H1 (cell line): ENCODE results near the gene HDGFL3.

Experiments used
- BRCA1 ChIP-seq: IDR thresholded peaks from 2 replicates; pipeline ENCODE4 v1.6.1; 2012; ENCODE audit warnings: low read depth, low read length, improper control_type of control experiment
- CHD1 ChIP-seq: IDR thresholded peaks from 2 replicates; pipeline ENCODE4 v1.6.1; 2012; ENCODE audit warnings: low read depth, low read length, improper control_type of control experiment
- EZH2 ChIP-seq: fragments of 200-600 bp; sonication (generic); IDR thresholded peaks from 2 replicates; pipeline ENCODE4 v1.7.1; 2012; ENCODE audit warnings: low read depth, mild to moderate bottlenecking, moderate library complexity, low read length, inconsistent platforms; ENCODE audit not compliant: severe bottlenecking
- JUN ChIP-seq: IDR thresholded peaks from 2 replicates; pipeline ENCODE4 v1.6.1; 2011; ENCODE audit warnings: low read depth, mild to moderate bottlenecking, improper control_type of control experiment, low read length
- JUND ChIP-seq: IDR thresholded peaks from 2 replicates; pipeline ENCODE4 v1.6.1; 2011; ENCODE audit warnings: mild to moderate bottlenecking, improper control_type of control experiment, low read length
- MAFK ChIP-seq: IDR thresholded peaks from 2 replicates; pipeline ENCODE4 v1.6.1; 2012; ENCODE audit warnings: low read depth, mild to moderate bottlenecking, improper control_type of control experiment, low read length
- POLR2A ChIP-seq, 2 experiments: IDR thresholded peaks; 1 replicate in 1 of 2; 2 replicates in 1 of 2; pipeline ENCODE4 v1.6.1; 2011; ENCODE audit warnings: low read depth in 2 of 2, low read length in 2 of 2, mild to moderate bottlenecking in 2 of 2; ENCODE audit errors: control extremely low read depth in 1 of 2
- RFX5 ChIP-seq: IDR thresholded peaks from 2 replicates; pipeline ENCODE4 v1.6.1; 2011; ENCODE audit warnings: low read depth, low read length, improper control_type of control experiment, borderline replicate concordance
- SIX5 ChIP-seq: IDR thresholded peaks from 2 replicates; pipeline ENCODE4 v1.6.1; 2011; ENCODE audit warnings: mild to moderate bottlenecking, low read depth, low read length
- ZNF274 ChIP-seq: IDR thresholded peaks from 2 replicates; pipeline ENCODE4 v1.7.0; 2012; ENCODE audit warnings: low read length, borderline replicate concordance; ENCODE audit errors: extremely low read depth
- TF ChIP-seq, protein P1 (sequence below), 3 experiments: IDR thresholded peaks; 1 replicate in 2 of 3; 2 replicates in 1 of 3; pipeline versions ENCODE4 v1.5.1 to v1.6.1; 2011; ENCODE audit warnings: low read length in 3 of 3, mild to moderate bottlenecking in 3 of 3, inconsistent platforms in 2 of 3, low read depth in 1 of 3, moderate library complexity in 1 of 3; ENCODE audit not compliant: insufficient read depth in 1 of 3; ENCODE audit errors: control extremely low read depth in 1 of 3
- TF ChIP-seq, protein P2 (sequence below): IDR thresholded peaks from 2 replicates; pipeline ENCODE4 v1.6.1; 2012; ENCODE audit warnings: low read length, inconsistent platforms
- TF ChIP-seq, protein P3 (sequence below): IDR thresholded peaks from 2 replicates; pipeline ENCODE4 v1.6.1; 2011; ENCODE audit warnings: low read depth, mild to moderate bottlenecking, low read length; ENCODE audit not compliant: insufficient read depth

DNA sequence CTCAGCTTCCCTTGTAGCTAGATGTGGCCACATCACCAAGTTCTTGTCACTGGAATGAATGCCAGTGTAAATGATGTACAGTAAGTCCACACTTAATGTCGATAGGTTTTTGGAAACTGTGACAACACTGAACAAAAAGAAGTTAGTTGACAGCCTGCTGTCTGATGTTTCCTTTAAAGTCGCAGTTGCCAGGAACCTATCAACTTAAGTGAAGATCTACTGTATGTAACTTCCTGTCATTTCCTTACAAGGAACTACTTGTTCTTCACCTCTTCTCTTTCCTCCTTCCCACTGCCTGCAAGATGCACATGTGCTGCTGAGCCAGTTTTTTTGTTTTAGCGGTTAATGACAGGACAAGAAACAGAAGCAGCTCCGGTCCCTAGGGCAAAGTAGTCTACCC is 44.6 kb downstream of the HDGFL3 start:
- TF ChIP-seq JUN (no peak), RFX5 (no peak), POLR2A (IDR thresholded peaks at IDR 0.05; ENCODE audit: control extremely low read depth in 1 of 2, low read depth in 2 of 2, low read length in 2 of 2) (no peak), JUND (no peak), MAFK (no peak), EZH2 (no peak), ZNF274 (no peak), CHD1 (no peak), SIX5 (no peak), BRCA1 (no peak)
- TF ChIP-seq, protein P1, sequence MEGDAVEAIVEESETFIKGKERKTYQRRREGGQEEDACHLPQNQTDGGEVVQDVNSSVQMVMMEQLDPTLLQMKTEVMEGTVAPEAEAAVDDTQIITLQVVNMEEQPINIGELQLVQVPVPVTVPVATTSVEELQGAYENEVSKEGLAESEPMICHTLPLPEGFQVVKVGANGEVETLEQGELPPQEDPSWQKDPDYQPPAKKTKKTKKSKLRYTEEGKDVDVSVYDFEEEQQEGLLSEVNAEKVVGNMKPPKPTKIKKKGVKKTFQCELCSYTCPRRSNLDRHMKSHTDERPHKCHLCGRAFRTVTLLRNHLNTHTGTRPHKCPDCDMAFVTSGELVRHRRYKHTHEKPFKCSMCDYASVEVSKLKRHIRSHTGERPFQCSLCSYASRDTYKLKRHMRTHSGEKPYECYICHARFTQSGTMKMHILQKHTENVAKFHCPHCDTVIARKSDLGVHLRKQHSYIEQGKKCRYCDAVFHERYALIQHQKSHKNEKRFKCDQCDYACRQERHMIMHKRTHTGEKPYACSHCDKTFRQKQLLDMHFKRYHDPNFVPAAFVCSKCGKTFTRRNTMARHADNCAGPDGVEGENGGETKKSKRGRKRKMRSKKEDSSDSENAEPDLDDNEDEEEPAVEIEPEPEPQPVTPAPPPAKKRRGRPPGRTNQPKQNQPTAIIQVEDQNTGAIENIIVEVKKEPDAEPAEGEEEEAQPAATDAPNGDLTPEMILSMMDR (IDR thresholded peaks at IDR 0.05; ENCODE audit: control extremely low read depth in 1 of 3, insufficient read depth in 1 of 3, low read depth in 1 of 3, low read length in 3 of 3): no peak
- TF ChIP-seq, protein P2, sequence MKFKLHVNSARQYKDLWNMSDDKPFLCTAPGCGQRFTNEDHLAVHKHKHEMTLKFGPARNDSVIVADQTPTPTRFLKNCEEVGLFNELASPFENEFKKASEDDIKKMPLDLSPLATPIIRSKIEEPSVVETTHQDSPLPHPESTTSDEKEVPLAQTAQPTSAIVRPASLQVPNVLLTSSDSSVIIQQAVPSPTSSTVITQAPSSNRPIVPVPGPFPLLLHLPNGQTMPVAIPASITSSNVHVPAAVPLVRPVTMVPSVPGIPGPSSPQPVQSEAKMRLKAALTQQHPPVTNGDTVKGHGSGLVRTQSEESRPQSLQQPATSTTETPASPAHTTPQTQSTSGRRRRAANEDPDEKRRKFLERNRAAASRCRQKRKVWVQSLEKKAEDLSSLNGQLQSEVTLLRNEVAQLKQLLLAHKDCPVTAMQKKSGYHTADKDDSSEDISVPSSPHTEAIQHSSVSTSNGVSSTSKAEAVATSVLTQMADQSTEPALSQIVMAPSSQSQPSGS: no peak
- TF ChIP-seq, protein P3, sequence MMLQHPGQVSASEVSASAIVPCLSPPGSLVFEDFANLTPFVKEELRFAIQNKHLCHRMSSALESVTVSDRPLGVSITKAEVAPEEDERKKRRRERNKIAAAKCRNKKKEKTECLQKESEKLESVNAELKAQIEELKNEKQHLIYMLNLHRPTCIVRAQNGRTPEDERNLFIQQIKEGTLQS: no peak
